ENCODE results near the gene MACROD1. TPM values are rescaled to one million over a fixed set of nuclear protein-coding genes. Genes with fewer than 3 reads are reported as not detected.
A peak's percentile ranks its signal among the peaks of the same experiment; 100 is the strongest.

Gene MACROD1
- total and polyA plus RNA-seq, 9 of the 15 experiments (the other 6 are each of a cell fraction or from before 2014, with no cell fraction given): 1.1 to 60.0 (median 26.4) TPM

DNA sequence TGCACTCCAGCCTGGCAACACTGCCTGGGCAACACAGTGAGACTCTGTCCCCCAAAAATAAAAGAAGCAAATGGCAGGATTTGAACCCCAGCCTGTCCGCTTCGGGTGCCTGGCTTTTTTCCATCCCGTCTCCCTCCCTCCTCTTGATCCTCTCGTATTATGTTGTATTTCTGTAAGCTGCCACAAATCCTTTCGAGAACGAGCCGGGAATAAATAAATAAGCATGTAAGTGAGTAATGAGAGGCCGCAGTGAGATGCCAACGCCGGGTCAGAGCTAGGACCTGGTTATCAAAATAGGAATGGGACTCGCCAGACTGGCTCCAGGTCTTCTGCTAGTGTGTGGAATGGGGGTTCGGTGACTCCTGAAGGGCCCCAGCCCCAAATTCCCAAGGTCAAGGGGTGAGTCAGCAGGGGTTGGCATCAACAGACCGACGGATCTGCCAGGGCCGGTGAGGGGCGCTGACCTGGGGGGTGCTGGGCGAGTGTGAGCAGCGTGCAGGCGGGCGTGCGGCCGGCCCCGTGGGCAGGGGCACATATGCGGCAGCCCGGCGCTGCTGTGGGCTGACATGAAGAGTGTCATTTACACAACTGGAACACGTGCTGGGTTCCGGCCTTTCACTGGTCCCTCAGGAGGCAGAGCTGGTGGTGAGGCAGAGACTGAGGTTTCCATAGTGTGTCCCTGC, 82.4 kb downstream of the MACROD1 start:
- H3K27me3 ChIP-seq (ENCODE audit: control insufficient read depth in 2 of 2, insufficient read depth in 2 of 2, low read length in 2 of 2): no peaks in the 10 kb centered on the region
- in situ Hi-C loops (cut with MboI) (no loop called here), intact Hi-C loops (cut with micrococcal nuclease) (no loop called here)
- DNase-seq (ENCODE audit: extremely low read depth in 1 of 4, low spot score in 3 of 4) (no peak), FAIRE-seq (no peak), ATAC-seq (no peak)
- no peak overlapping the region for H2AFZ ChIP-seq (ENCODE audit: low read depth, low read length)
- no peaks in the 10 kb centered on the region for H3K79me2 ChIP-seq (ENCODE audit: control insufficient read depth, insufficient read depth, low read length)
- H3K9me3 ChIP-seq (replicated peaks; ENCODE audit: control insufficient read depth, insufficient read depth, low read depth, low read length): no peaks in the 10 kb centered on the region
- H3K4me2 ChIP-seq (ENCODE audit: insufficient read depth, low read length): no peak overlapping the region
- 76% methylated on average over 22 of the region's 28 CpGs for WGBS (ENCODE audit: insufficient coverage, low coverage, missing lambda C conversion rate)
- peak overlapping the region in 1 of 2 experiments; percentile 41; a peak in 1 of 4 replicates for H3K9ac ChIP-seq (ENCODE audit: insufficient read depth in 1 of 2, low read depth in 2 of 2, low read length in 2 of 2)
- ChIA-PET POLR2A (interaction anchor here (1.0 kb wide), 1 partner anchor 99 kb away, joined by 3 read pairs; no protein-coding TSS in a partner anchor), CTCF (ENCODE audit: low intra/inter-chr PET ratio) (no interaction called here)
- peaks cover 0 to 54% of the 10 kb centered on the region in 2 experiments; a peak in 2 of 5 replicates for H3K4me1 ChIP-seq (replicated peaks in 1 of 2; ENCODE audit: control insufficient read depth in 2 of 2, insufficient read depth in 2 of 2, low read length in 2 of 2)
- H3K9me1 ChIP-seq (ENCODE audit: control insufficient read depth, insufficient read depth, low read length): no peaks in the 10 kb centered on the region
- peaks cover 41% of the 10 kb centered on the region for H4K20me1 ChIP-seq (replicated peaks; ENCODE audit: control insufficient read depth, insufficient read depth, low read length)
- H3K36me3 ChIP-seq (ENCODE audit: control insufficient read depth, insufficient read depth, low read length): no peaks in the 10 kb centered on the region
- H3K4me3 ChIP-seq: no peak overlapping the region
- no TSS peak for BruUV-seq (replicated peaks)
- no peak overlapping the region for H3K27ac ChIP-seq (ENCODE audit: extremely low read depth, low read depth, low read length)
- no peak for TF ChIP-seq CSDE1 (IDR thresholded peaks at IDR 0.05)
- TF ChIP-seq RUNX1 (IDR thresholded peaks at IDR 0.05; ENCODE audit: low read depth): no peak
- no peak for TF ChIP-seq ZBTB9 (CRISPR knock-in tag; IDR thresholded peaks at IDR 0.05)
- no peak for TF ChIP-seq ZNF445 (CRISPR knock-in tag; IDR thresholded peaks at IDR 0.05; ENCODE audit: low read depth)
- TF ChIP-seq ZNF764 (CRISPR knock-in tag; IDR thresholded peaks at IDR 0.05; ENCODE audit: low read depth): no peak
- TF ChIP-seq, protein P1, sequence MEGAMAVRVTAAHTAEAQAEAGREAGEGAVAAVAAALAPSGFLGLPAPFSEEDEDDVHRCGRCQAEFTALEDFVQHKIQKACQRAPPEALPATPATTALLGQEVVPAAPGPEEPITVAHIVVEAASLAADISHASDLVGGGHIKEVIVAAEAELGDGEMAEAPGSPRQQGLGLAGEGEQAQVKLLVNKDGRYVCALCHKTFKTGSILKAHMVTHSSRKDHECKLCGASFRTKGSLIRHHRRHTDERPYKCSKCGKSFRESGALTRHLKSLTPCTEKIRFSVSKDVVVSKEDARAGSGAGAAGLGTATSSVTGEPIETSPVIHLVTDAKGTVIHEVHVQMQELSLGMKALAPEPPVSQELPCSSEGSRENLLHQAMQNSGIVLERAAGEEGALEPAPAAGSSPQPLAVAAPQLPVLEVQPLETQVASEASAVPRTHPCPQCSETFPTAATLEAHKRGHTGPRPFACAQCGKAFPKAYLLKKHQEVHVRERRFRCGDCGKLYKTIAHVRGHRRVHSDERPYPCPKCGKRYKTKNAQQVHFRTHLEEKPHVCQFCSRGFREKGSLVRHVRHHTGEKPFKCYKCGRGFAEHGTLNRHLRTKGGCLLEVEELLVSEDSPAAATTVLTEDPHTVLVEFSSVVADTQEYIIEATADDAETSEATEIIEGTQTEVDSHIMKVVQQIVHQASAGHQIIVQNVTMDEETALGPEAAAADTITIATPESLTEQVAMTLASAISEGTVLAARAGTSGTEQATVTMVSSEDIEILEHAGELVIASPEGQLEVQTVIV (CRISPR knock-in tag; IDR thresholded peaks at IDR 0.05; ENCODE audit: borderline replicate concordance): no peak
- no peak for TF ChIP-seq BCOR (IDR thresholded peaks at IDR 0.05)
- TF ChIP-seq CTCFL (IDR thresholded peaks at IDR 0.05; ENCODE audit: borderline replicate concordance, insufficient read depth, low read depth, low read length, poor library complexity, severe bottlenecking): no peak
- TF ChIP-seq PPARD (CRISPR knock-in tag; IDR thresholded peaks at IDR 0.05): no peak
- TF ChIP-seq ZNF699 (CRISPR knock-in tag; IDR thresholded peaks at IDR 0.05; ENCODE audit: insufficient replicate concordance): no peak
- TF ChIP-seq POU5F1 (IDR thresholded peaks at IDR 0.05; ENCODE audit: borderline replicate concordance, low read depth, low read length, partially characterized antibody): no peak
- TF ChIP-seq GTF2B (IDR thresholded peaks at IDR 0.05; ENCODE audit: extremely low read depth, insufficient read length): no peak
- no peak for TF ChIP-seq CBX8 (IDR thresholded peaks at IDR 0.05; ENCODE audit: borderline replicate concordance, extremely low read depth, low read depth, low read length, poor library complexity, severe bottlenecking)
